HG02642 (cell line): ENCODE measurements around the gene ABCC11.
A peak's percentile ranks its signal among the peaks of the same experiment; 100 is the strongest.
"Not testable (repeated sequence)": the region's sequence is repeated elsewhere in the genome, so short reads cannot be mapped to it uniquely, and the experiment has no call there.

Experiments used
- ATAC-seq: cut with Tn5 transposase; IDR thresholded peaks from one replicate; pipeline ENCODE4 v1.9.1; 2021; ENCODE audit warnings: mild to moderate bottlenecking; ENCODE audit not compliant: unreplicated experiment, poor library complexity

The ABCC11 gene

GRCh38 chr16:48250520-48251278 is 3.4 kb upstream of the ABCC11 start:
- ATAC-seq = no peak

- no peak for ATAC-seq
These were observed 1.3 kb downstream of the ABCC11 start for GRCh38 chr16:48246066-48246465.

GRCh38 chr16:48244863-48245195 is 2.5 kb downstream of the ABCC11 start:
- ATAC-seq = no peak

- peak; percentile 96 for ATAC-seq
These were observed 3.1 kb downstream of the ABCC11 start, which contains the start of gene LONP2 for GRCh38 chr16:48244080-48244862. Gene LONP2 (plus strand): TSS chr16:48244300. CDS start chr16:48244389, 89 bp downstream.

GRCh38 chr16:48240147-48240546 is 7.2 kb downstream of the ABCC11 start:
- ATAC-seq = not testable (repeated sequence)

GRCh38 chr16:48236286-48236685 is 11.1 kb downstream of the ABCC11 start:
- ATAC-seq = no peak

GRCh38 chr16:48235556-48236136 is 11.7 kb downstream of the ABCC11 start:
- no peak for ATAC-seq

GRCh38 chr16:48235058-48235555 is 12.2 kb downstream of the ABCC11 start:
- ATAC-seq = no peak

GRCh38 chr16:48234630-48235029 is 12.7 kb downstream of the ABCC11 start:
- ATAC-seq = no peak

GRCh38 chr16:48232493-48233040 is 14.8 kb downstream of the ABCC11 start:
- no peak for ATAC-seq

- ATAC-seq = peak; percentile 59
These were observed 15.4 kb downstream of the ABCC11 start for GRCh38 chr16:48231727-48232492.

GRCh38 chr16:48225456-48225855 is 21.9 kb downstream of the ABCC11 start:
- ATAC-seq = no peak

GRCh38 chr16:48223490-48223889 is 23.8 kb downstream of the ABCC11 start:
- ATAC-seq = no peak

- ATAC-seq = no peak
These were observed 26.4 kb downstream of the ABCC11 start for GRCh38 chr16:48220891-48221290.

- ATAC-seq = no peak
These were observed 28.9 kb downstream of the ABCC11 start for GRCh38 chr16:48218473-48218872.

GRCh38 chr16:48217708-48218107 is 29.6 kb downstream of the ABCC11 start:
- ATAC-seq = no peak

- ATAC-seq = no peak
These were observed 31.6 kb downstream of the ABCC11 start for GRCh38 chr16:48215738-48216137.

GRCh38 chr16:48212033-48212432 is 35.3 kb downstream of the ABCC11 start:
- no peak for ATAC-seq

GRCh38 chr16:48210747-48211146 is 36.6 kb downstream of the ABCC11 start:
- ATAC-seq = no peak

- no peak for ATAC-seq
These were observed 40.6 kb downstream of the ABCC11 start for GRCh38 chr16:48206594-48207242.
